Stimulated activated CD8-positive, alpha-beta memory T cell treated with anti-CD3 and anti-CD28 coated beads, Interleukin-4, amount 100 ng/mL, for 48 hours (primary cell): ENCODE measurements around the gene ATP9A.
A peak's percentile ranks its signal among the peaks of the same experiment; 100 is the strongest.
"Not testable (repeated sequence)": the region's sequence is repeated elsewhere in the genome, so short reads cannot be mapped to it uniquely, and the experiment has no call there.

Source experiments
- DNase-seq: peaks from one replicate; pipeline ENCODE4 v3.0.0-alpha.2; 2020

The ATP9A gene

DNA sequence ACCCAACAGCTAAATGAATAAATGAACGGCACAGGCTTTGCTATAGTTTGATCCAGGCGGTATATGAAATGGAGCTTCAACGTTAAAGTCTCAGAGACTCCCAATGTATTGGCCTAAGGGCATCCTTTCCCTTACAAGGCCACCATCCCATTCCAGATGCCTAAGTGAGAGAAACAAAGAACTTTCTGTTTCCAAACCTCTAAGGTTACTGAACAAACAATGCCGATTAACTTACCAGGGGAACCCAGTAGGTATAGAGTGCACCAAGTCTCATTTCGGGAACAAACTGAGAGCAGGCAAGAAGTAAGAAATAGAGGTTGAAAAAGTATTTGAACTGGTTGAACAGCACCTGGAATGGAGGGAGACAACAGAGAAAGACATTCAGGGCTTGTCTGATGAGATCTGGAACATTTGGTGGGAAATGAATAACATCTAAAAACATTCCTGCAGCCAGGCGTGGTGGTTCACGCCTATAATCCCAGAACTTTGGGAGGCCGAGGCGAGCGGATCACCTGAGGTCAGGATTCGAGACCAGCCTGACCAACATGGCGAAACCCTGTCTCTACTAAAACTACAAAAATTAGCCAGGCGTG is 42.5 kb downstream of the ATP9A start:
- DNase-seq: no peak

DNA sequence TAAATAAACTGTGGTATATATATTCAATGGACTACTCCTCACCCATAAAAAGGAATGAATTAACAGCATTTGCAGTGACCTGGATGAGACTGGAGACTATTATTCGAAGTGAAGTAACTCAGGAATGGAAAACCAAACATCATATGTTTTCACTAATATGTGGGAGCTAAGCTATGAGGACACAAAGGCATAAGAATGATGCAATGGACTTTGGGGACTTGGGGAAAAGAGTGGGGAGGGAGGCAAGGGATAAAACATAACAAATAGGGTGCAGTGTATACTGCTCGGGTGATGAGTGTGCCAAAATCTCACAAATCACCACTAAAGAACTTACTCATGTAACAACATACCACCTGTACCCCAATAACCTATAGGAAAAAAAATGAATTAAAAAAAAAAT is 45.2 kb downstream of the ATP9A start:
- not testable (repeated sequence) for DNase-seq

DNA sequence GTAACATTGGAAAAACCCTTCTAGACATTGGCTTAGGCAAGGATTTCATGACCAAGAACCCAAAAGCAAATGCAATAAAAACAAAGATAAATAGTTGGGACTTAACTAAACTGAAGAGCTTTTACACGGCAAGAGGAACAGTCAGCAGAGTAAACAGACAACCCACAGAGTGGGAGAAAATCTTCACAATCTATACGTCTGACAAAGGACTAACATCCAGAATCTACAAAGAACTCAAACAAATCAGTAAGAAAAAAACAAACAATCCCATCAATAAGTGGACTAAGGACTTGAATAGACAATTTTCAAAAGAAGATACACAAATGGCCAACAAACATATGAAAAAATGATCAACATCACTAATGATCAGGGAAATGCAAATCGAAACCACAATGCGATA is 45.9 kb downstream of the ATP9A start:
- not testable (repeated sequence) for DNase-seq

DNA sequence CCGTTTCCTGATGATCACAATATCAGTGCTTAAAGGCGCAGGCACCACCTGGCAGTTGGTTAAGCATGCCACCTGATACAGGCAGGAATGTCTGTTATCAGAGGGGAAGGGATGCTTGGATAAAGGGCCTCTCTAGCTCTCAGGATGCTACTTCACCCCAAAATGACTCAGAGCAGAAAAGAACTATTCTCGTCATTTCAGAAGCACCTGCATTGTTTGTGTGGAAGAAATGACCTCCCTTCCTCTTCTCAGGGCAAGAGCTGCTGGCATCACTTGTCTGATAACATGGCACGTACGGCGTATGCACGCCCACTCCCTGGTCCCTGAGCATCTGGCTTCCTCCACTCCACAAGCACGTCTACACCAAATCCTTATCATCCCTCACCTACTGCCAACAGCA is 47.3 kb downstream of the ATP9A start:
- no peak for DNase-seq

DNA sequence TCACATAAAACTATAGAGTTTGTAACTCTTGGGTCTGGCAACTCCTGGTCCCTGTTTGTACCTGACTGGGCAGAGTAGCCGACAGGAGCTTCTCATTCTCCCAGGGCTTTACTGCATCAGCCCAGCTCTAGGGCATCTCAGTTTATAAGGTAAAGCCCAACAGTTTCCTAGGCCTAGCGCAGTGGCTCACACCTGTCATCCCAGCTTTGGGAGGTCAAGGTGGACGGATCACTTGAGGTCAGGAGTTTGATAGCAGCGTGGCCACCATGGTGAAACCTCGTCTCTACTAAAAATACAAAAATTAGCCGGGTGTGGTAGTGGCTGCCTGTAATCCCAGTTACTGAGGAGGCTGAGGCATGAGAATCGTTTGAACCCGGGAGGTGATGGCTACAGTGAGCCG is 47.8 kb downstream of the ATP9A start:
- DNase-seq: no peak

DNA sequence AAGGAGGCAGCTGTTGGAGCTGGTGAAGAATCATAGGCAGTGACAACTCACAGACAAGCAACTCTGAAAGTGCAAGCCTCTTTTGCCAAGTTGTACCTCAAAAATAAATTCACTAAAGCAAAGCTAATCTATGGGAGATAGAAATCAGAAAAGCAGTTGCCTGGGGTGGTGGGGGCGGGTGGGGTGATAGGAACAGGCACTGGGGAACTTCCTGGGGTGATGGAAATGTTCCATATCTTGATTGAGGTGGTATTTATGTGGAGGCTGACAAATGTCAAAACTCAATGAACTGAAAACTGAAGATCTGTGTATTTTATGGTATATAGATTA is 52.4 kb downstream of the ATP9A start:
- DNase-seq: no peak

DNA sequence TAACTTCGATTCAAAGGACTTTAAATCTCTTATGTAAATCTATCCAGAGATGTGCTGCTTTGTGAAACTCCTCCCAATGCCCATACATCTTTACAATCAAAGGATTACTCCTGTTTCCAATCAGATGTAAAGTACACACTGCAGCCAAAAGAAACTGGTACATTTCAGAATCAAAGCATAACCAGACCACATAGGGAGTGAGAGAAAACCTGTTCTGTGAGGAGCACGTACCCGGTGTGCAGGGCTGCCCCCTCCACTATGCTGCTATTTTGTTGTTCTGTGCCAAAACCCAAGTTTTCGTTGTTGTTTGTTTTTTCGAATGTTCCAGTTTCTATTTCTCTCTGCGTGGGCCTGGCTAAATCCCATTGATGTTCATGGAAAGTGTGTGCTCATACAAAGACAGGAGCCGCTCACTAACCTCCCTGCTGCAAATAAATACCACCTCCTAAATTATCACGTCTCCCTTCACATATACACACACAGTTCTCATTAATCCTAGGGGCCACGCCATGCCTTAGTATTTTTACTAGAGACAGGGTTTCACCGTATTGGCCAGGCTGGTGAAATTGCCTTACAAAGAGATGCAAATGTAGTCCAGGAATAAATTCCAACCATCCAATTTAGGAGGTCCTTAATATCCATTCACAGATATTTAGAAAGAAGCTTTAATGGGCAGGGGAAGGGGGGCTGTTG is 52.9 kb downstream of the ATP9A start:
- no peak for DNase-seq

DNA sequence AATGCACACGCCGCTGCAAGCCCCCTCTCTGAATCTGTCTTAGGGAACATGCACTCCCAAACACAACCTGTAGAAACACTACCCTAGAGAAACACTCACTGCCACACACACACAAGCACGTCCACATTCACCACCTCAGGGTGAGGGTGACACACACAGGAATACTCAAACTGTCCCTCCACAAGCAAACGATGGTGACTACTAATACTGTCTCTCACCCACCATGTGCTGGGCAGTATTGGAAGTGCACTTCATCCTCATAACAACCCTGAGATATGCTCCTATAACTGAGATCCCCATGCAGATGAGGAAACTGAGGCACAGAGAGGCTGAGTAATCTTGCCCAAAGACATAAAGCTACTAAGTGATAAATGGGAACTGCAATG is 55.0 kb downstream of the ATP9A start:
- DNase-seq: no peak

DNA sequence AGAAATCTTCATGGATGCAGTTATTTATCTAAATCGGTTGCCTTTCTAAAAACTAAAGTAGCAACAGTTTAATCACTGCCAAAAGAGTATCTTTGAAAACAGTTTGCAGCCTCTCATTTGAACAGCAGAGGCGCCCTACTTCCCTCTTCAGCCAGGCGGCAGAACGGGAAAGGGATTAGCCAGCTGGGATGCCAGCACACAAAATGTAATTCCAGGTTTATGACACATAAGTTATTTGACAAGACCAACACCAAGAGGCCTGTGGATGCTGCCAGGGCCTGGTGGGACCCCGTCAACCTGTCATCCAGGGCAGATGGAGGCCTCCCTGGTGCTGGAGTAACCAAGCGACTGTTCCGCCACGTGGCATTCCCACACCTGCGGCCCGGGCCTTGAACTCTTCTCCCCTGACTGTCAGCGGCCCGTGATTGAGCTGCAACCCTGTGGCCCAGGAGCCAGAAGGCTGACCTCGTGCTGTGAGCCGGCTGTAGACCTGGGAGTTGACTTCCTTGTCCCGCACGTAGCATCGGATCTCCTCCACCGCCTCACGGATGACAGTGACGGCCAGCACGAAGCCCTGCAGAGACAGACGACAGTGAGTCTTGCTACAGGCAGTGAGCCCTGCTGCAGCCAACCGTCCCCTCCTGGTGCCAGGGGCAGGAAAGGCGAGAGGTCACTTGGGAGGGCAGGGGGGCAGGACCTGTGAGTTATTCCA is 55.5 kb downstream of the ATP9A start:
- DNase-seq: no peak

DNA sequence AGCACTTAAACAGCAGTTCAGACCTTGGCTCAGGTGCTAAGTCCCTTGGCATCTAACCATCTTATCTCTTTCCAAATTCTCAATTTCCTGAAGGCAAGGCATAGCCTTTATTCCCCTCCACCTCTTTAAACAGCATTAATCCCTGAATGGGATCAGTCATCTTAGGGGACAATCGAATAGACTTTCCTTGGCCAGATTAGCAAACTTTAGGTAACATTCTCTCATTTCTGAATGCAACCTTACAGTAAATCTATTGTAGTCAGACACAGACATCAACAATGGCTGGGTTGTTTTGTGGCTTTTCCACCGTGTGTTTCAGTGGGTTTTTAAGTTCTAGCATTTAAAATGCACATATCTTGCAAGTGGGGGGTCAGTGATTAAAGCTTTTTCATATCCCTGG is 56.8 kb downstream of the ATP9A start:
- no peak for DNase-seq

DNA sequence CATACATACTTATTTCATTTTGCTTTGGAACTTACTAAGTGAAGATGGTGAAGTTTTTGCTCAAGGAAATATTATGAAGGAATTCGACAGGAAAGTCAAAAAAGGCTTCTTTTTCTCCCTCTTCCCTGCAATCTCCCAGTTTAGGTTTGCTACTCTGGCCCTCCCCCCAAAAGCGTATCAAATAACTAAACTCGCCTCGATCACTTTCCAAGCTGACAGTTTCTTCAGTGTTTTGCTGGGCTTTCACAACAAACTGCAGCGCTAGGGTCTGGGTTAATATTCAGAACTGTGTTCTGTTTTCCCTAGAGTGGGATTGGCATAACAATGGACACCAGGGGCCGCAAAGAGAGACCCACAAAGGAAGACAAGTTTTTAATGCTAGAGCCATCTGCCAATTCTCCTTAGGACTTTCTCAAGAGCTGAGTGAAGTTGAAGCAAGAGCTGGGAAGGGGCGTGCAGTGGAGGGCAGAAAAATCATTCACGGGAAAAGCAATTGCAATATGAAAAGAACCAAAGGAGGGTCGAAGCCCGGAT is 57.8 kb downstream of the ATP9A start:
- no peak for DNase-seq

DNA sequence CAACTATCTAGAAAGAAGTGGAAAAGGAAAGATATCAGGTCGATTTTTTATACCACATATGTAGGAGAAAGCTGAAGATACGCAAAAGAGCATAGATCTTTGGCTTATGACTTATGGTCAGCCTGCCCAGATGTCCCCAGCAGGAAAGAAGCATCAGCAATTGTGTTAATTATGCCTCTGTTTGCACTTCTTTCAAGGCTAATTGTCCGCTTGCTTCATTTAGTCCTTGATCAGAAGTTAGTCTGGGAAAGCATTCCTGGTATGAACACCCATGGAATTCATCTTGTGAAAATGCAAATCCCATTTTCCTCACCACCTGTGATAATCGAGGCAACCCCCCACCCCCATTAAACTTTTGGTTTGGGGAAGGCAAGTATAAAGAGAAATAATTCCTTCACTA is 62.8 kb downstream of the ATP9A start:
- no peak for DNase-seq

DNA sequence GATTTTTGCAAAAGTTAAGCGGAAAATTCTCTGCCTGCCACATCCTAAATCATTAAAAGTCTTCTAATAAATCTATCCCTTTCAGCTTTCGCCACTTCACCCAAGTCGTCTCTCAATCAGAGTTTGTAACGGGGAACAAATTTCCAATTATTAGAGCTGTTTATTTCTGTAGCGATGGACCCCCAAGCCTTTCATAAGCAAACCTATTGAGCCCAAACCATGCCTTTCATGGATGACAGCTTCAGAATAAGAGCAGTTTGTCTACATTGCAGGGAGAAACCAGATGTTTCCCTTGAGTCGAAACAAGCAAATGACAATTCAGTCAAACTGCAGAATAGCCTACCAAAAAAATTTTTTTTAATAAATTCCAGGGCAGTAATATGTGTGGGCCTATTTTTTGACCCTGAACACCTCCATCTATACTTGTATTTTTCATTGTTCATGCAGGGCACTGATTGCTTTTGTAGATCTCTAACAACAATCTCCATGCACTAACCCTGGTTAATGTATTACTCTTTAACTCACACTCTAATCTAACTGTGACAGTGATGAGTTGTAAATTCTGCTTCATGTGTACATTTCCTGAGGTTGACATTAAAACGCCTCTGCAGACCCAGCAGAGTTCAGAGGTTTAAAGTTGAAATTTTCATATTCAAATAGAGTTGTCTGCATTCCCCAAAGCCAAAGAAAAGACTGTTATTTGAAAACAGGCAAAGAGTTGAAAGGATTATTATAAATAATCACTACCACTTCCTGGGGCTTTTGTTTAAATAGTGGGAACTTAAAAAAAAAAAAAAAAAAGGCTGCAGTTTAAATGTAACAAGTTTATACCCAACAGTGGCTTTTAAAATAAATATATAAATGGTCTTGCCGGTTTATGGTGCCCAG is 64.5 kb downstream of the ATP9A start:
- no peak for DNase-seq

DNA sequence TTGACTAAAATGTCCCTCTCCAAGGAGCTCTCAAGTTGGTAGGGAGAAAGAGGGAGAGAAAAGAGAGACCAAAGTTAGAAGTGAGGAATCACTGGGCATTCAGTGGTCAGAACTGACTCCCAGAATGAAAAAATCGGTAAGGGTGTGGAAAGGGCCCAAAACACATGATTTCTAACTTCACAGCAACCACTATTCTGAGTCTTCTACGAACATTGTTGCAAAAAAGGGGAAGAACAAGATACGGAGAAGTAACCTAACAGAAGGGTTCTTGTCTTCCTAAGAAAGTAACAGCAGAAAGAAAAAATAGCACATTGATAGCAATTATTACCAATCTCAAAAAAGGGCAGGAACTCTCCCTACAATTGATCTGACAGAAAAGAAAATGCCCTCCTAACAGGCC is 65.6 kb downstream of the ATP9A start:
- DNase-seq: no peak

DNA sequence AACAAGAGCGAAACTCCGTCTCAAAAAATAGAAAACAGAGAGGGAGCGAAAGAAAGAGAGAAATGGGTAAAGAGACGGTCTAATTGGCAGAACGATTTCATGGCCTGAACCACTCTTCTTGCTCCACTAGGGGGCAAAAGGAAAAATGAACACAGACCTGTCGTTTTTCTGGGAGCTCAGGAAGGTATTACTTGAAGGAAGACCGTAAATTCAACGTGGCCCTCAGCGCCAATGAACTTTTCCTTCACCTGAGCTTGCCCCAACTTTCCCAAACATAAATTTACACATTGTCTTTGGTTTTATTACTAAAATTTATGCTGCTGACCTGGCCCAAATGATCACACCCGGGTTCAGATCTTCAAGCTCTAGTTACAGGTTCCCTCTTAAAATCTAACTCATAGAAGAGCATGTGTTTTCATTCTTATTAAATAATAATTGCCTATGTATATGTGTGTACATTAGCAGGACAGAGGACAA is 67.3 kb downstream of the ATP9A start:
- no peak for DNase-seq

DNA sequence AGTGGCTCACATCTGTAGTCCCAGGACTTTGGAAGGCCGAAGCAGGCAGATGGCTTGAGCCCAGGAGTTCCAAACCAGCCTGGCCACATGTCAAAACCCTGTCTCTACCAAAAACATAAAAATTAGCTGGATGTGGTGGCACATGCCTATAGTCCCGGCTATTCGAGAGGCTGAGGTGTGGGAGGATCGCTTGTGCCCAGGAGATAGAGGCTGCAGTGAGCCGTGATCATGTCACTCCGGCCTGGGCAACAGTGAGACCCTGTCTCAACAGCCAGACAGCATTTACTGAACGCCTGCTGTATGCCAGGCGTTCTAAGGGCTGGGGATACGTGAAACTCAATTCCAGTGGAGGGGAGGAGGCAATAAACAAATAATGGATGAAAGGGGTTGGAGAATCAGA is 69.9 kb downstream of the ATP9A start:
- DNase-seq: no peak

DNA sequence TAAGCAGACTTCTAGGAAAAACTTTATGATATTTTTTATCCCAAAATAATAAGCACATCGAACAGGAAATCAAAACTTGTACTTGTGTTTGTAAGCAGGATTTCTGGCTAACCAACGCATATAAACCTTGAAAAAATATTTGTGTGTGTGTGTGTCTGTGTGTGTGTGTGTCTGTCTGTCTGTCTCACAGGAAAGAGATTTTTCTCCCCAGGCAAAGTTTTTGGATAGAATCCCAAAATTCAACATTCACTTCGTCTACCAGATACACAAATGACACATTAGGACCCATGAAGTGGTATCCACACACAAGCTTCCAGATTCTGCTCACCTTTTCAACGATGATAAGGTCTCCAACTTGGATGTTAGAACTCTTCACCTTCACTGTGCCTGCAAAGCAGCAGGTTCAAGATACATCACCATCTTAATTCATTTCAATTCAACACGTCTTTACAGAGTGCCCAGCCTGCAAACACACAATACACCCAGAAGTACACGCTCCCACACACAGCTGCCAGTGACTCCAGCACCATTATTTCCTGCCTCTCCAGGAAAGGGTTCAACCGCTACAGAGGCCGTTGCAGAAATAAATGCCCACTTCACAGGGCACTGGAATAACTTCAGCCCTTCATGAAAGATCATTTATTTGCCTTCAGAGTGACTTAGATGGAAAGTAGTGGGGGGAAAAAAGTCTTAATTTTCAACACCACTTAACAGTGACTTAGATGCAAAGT is 70.9 kb downstream of the ATP9A start:
- DNase-seq: no peak

DNA sequence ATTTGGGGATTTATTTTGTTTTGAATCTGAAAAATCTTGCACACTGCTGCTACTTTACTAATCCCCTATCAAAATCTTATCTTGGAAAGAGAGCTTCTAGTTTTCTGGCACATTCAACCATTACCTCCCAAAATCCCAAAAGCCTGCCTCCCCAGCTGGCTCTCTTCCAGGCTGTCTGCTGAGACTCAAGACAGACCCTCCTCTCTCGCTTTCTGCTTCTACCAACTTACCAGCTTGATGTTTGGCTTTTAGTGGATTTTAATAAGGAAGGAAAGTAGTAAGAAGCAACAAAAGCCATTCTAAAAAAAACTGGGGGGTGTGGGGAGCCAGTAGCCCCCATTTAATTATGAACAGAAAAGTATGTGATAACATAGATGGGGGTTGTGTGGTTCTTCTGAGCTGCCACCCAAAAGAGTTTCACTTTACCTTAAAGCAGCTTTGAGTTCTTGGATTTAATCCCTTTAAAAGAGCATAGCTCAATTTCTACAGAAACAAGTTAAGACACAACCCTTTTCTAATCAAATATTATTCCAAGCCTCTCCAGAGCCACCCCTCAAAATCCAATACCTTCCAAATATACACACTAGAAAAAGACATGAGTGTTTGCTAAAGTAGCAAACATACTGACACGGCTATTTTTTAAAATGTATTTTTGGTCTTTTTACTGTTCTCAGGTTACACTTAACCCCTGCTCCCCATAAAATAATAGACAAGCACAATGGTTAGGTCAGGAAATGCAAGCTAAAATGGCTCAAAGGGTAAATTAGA is 71.7 kb downstream of the ATP9A start:
- DNase-seq: no peak

DNA sequence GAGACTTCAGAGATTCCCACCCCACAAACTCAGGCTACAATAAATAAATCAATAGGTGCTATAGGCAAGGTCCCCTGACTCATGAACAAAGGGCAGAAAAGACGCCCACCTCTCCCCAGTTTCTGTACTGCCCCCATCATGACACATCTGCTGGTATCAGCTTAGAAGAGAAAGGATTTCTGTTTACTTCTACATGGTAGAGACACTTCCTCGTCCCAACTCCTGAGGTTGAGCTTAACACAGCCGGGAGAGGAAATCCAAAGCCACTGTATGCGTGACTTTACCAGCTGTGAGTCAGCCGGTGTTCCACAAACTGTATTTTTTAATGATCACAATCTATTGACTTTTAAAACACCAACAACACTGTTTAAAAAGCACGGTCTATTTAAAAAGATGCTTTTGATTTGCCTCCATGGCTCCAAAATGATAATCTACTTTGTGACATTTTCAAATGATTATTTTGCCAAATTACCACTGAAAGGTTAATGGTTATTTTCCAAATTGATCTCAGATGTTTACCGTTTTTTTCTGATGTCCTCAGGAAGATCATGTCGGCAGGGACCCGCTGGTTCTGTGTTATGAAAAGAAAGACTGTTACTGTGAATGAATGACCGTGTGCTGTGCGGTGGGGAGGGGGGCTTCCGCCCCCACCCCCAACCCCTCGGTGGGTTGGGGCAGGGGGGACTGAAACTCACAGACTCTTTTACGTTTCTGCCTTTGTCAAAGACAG is 72.5 kb downstream of the ATP9A start:
- DNase-seq: peak; percentile 29

DNA sequence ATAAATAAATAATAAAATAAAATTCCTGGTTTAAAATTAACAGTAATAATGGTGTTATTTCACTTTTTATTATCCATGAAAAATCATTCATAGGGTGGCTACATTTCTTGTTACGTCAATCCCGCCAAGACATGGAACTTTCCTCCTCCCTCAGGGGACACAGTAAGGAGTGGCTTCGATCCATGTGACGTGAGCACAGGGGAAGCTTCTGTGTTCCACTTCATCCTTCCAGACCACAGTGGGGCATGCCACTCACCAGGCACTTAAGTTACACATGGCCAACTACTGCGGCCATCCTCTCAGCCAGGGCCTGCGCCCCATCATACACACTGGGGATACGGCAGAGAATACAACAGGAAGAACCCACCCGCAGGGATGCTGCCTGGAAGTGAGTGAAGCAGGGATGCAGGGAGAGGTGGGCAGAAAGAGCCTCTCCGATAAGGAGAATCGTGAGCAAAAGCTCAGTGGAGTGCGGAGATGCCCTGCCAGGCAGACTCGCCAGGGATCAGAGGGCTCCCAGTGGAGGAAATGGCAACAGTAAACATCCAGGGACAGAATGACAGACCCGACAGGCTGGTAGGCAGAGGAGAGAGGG is 75.3 kb downstream of the ATP9A start:
- DNase-seq: no peak

DNA sequence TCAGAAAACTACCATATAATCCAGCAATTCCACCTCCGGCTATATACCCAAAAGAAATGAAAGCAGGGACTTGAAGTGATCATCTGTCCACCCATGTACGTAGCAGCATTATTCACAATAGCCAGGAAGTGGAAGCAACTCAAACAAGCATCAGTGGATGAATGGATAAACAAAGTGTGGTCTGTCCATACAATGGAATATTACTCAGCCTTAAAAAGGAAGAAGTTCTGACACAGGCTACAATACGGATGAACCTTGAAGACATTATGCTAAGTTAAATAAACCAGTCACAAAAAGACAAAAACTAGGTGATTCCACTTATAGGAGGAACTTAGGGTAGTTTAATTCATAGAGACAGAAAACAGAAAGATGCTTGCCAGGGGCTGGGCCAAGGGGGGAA is 76.5 kb downstream of the ATP9A start:
- DNase-seq: no peak
